Ammon's horn (tissue), 1 donor: Measurements from ENCODE around the gene DLX2.
"Not testable (repeated sequence)": the region's sequence is repeated elsewhere in the genome, so short reads cannot be mapped to it uniquely, and the experiment has no call there.

Experiments used
- DNase-seq: peaks from one replicate; pipeline ENCODE4 v3.0.0-alpha.2; 2016; ENCODE audit warnings: low spot score

Gene DLX2

DNA sequence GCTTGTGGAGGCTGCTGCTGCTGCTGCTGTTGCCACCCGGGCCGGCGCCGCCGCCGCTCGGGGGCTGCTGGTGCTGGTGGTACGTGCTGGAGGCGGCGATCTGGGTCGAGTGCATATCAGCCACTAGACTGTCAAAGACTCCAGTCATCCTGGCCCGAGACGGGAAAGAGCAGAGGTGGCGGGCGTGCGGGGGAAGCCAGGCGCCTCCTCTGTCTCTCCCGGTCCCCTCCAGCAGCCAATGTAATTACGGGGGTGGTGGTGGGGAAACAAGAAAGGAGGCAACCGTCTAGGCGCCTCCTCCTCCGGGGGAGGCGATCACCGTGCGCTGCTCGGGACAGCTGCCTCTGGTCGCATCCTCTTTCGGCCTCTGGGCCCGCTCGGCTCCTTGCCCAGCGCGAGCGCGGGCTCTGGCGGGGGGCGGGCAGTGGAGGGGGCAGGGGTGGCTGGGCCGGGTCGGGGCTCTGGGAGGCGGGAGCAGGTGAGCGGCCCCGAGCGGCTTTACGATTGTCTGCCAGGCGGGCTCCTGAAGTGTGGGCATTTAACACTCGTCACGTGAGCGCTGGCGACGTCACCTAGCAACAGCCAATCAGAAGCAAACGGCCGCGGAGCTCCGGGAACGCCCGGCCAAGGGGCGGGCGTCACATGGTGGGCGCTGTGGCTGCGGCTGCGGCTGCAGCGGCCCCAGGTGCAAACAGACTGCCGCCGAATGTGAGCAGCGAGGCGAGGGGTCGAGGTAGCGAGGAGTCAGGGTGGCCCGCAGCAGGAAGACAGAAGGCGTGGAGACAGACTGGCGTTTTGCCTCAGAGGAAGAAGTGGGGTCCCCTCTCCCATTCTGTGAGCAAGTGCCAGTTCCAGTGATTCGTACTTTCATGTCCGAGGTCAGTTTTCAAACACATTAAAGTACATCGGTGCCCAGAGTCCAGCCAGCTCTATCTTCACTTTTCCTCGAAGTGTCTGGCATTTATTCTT, at the start of gene DLX2:
DLX2 (minus strand) TSS at position 510 of the 969 bp plus-strand sequence; CDS start at position 148, 362 bp downstream.
- DNase-seq = peak; percentile 62

DNA sequence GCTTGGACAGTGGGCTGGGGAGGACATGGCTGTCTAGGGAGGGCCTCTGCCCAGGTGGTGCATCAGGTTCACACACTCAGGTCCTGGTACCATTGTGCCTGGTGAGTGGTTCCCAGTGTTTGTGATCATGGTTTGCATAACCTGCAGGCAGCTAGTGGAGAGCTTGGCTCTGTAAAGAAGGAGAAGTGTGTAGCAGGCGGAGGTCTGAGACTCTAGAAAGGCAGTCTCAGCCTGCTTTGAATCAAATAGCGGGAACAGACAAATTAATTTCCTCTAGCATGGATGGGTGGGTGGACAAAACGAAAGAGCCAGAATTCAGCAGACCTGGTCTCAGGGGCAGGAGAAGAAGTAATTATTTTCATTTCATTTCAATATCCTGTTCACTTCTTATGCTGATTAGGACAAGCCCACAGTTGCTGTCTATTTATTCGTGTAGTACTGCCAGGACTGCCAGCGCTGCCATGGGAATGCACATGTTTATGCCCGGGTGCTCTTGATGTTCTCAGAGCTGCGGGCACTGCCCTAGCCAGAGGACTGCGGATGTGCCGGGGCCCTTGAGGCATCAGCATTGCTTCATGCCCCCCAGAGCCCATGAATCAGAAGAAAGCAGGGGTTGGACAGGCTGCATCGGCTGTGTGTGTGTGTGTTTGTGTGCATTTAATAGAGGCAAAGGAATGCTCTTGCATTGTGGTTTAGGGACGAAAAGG, 45.4 kb upstream of the DLX2 start:
- DNase-seq = peak; percentile 23

DNA sequence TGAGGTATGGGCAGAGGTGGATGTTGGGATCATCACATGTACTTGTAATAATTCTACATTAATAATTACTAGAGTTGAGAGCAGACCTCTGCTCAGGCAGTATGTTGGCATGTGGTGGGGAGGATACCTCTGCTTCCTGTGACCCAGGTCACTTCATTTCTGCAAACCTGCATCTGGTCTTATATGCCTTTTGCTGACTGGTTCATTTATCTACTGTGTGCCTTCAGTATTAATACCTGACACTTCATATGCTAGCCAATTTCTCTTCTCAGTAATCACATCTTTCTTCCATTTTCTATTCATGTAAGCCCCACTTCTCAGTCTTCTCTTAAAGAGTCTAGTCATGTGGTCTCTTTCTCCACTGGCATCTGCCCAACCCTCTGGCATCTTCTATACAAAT, 41.1 kb upstream of the DLX2 start:
- DNase-seq = no peak

- DNase-seq = not testable (repeated sequence)
These were observed 36.0 kb upstream of the DLX2 start for GRCh38 chr2:172138727-172139126.

- DNase-seq = no peak
These were observed 35.2 kb upstream of the DLX2 start for GRCh38 chr2:172137943-172138342.

DNA sequence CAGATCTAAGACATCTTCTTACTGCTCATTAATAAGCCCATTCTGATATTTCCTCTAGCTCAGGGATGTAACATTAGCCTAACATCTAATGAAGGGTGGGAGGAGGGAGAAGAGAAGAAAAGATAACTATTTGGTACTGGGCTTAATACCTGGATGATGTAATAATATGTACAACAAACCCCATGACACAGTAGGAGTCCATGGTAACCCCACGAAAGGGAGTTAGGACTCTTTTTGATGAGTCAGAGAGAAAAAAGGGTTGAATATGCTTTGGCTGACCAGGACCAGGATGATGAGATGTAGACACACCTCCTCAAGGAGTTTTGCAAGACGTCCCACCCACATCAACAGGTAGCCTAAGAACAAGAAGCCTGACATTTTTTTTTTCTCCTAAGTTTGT, 34.4 kb upstream of the DLX2 start:
- no peak for DNase-seq

DNA sequence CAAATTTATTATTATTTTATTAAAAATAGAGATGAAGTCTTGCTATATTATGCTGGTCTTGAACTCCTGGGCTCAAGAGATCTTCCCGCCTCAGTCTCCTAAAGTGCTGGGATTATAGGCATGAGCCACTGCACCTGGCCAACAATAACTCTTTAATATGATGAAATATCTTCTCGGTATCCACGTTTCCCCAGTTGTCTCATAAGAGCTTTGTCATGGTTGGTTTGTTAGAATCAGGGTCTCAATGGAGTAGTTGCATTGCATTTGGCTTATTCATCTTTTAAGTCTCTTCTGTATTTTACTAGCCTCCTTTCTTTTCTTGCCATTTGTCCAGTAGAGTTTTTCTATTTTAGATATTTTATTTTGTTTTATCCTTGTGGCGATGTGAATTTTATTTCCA, 32.7 kb upstream of the DLX2 start:
- no peak for DNase-seq

- DNase-seq = no peak
These were observed 31.6 kb upstream of the DLX2 start for GRCh38 chr2:172134270-172134669.

DNA sequence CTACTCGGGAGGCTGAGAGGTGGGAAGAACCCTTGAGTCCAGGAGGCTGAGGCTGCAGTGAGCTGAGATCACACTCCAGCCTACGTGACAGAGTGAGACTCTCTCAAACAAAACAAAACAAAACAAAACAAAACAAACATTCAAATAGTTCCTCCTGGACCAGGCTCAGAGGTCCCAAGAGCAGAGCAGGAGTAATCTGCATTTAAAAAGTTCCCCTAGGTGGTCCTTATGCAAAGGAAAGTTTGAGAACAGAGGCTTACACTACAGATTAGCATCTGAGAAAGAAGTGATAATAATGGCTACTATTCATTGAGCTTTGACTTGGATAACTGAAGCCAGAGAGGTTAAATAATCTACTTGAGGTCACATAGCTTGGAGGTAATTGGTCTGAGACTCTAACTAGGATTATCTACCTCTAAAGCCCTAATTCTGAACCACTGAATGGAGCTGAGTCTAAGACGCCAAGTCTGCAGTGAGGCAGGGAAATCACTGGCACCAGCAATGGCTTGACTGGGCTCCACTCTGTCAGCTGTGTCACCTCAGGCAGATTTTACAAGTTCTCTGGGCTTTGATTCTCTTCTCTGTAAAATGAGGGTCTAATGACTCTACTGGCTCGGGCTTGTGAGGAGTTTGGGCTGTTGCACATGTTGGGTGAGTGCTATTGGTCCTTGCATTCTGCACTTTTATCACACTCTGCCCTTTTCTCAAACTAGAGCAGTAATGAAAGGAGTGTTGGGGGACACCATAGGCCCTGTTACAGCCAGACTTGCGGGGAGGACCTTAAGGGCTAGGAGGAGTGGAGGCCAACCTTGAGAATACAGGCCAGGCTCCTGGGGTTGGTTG, 29.2 kb upstream of the DLX2 start:
- no peak for DNase-seq

- DNase-seq = no peak
These were observed 26.7 kb upstream of the DLX2 start for GRCh38 chr2:172129404-172129803.

DNA sequence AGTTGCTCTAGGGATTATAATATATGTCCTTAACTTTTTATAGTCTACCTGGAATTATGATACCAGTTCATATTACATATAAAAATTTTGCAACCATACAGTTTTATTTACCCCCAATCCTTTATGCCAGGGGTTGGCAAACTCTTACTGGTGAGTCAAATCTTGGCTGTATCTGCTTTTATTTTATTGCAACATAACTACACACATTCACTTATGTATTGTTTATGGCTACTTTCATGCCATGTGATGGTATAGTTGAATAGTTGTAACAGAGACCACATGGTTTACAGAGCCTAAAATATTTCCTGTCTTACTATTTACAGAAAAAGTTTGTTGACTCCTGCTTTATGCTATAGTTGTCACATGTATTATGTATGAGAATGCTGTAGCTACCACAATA, 25.8 kb upstream of the DLX2 start:
- no peak for DNase-seq

GRCh38 chr2:172120118-172120517, 17.4 kb upstream of the DLX2 start:
- no peak for DNase-seq

DNA sequence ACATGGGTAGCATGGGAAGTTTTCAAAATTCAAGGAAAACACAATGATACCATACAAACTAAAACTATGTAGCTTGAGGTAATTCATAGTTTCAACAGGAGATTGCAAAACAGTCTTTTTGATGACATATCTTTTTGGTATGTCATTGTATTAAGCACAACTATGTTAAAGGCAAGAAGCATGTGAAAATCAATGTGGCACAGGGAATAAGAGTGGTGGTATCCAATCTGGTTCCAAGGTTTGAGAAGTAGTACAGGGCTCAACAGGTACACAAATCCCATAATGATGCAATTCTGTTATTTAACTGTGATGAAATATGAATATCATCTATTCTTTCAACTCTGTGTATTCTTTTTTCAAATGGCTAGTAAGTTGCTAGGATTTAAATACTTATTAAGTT, 16.4 kb upstream of the DLX2 start:
- DNase-seq = no peak

DNA sequence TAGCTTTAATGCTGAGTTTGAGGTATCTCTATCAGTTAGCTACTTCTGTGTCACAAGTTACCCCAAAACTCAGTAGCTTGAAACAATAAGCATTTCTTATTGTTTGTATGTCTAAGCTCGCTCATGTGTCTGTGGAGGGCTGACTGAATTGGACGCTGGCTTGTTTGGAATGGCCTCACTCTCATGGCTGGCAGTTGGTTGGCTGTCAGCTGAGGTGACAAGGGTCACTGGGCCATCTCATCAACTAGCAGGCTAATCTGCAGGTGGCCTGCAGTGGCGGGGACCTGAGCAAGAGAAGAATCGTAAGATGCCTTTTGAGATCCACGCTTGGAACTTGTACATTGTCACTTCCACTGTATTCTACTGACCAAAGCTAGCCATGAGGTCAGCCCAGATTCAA, 13.4 kb upstream of the DLX2 start:
- no peak for DNase-seq

- no peak for DNase-seq
These were observed 11.9 kb upstream of the DLX2 start for GRCh38 chr2:172114579-172114978.

- not testable (repeated sequence) for DNase-seq
These were observed 11.5 kb upstream of the DLX2 start for GRCh38 chr2:172114176-172114575.

DNA sequence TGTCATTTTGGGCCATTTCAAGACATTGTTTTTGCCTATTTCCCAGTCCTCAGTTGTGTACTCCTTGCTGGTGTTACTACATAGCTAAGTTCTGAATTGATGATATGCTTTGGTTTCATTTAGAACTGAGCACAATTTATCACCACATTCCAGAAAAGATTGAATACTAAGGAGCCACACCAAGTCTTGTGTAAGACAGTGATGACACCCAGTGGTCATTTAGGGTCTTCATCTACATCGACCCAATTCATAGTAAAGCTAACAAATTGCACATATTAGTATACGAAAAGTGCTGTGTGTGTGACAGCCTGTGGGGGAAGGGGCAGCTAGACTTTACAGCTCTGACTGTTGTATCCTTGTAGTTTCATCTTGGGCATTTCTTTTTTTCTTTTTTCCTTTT, 10.9 kb upstream of the DLX2 start:
- peak; percentile 64 for DNase-seq

DNA sequence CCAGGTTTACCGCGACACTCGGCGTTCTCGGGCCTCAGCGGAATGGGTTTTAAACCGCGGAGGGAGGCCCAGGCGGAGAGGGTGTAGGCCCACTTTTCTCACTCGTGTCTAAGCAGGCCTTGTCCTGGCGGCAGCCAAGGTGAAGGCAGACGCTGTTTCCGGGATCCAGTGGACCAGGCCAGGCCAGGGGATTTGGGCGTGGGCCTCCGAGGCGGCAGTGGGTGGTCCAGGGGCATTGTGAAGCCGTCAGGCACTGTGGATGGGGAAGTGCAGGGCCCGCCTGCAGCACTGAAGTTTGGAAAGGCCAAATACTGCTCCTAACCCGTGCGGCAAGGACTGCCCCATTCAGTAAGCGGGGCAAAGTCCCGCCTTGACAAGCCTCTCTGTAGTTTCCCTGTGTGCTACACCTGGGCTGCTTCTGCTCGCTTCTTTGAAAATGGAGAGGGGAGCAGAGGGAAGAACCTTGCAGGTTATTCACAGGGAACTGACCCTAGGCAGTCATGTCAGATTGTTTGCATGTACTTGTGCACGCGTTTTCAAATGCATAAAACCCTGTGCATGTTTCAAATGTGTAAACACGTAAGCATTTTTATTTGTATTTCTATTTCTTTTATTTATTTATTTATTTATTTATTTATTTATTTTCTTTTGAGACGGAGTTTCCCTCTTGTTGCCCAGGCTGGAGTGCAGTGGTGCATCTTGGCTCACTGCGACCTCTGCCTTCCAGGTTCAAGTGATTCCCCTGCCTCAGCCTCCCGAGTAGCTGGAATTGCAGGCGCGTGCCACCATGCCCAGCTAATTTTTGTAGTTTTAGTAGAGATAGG, 7.5 kb upstream of the DLX2 start:
- no peak for DNase-seq

GRCh38 chr2:172109256-172109987, 6.7 kb upstream of the DLX2 start:
- no peak for DNase-seq

GRCh38 chr2:172108587-172108930, 5.9 kb upstream of the DLX2 start:
- no peak for DNase-seq
